ENCODE data around the gene KIF21B.

DNA sequence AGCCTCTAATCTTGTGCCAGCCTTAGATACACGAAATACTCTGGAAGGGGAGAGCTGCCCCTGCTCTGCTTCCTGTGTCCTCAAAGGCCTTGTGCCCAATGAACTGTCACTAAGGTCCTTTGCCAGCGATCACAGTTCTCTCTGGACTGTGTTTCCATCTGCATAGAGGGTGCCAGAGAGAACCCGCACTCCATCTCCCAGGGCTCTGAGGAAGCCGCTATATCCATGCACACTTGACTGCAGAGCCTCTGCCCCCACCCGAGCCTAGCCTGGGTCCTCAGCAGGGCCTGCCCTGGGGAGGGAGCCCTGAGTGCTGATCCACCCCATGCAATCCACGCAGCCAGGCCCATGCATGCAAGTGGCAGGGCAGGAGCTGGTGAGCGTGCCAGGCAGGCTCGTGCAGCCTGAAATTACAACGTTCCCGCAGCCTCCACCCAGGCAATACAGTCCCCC is 30.6 kb upstream of the KIF21B start:
- TF ChIP-seq, protein P1, sequence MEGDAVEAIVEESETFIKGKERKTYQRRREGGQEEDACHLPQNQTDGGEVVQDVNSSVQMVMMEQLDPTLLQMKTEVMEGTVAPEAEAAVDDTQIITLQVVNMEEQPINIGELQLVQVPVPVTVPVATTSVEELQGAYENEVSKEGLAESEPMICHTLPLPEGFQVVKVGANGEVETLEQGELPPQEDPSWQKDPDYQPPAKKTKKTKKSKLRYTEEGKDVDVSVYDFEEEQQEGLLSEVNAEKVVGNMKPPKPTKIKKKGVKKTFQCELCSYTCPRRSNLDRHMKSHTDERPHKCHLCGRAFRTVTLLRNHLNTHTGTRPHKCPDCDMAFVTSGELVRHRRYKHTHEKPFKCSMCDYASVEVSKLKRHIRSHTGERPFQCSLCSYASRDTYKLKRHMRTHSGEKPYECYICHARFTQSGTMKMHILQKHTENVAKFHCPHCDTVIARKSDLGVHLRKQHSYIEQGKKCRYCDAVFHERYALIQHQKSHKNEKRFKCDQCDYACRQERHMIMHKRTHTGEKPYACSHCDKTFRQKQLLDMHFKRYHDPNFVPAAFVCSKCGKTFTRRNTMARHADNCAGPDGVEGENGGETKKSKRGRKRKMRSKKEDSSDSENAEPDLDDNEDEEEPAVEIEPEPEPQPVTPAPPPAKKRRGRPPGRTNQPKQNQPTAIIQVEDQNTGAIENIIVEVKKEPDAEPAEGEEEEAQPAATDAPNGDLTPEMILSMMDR (IDR thresholded peaks at IDR 0.05): no peak
- no peak for TF ChIP-seq EP300 (IDR thresholded peaks at IDR 0.05)
